ENCODE measurements around the gene SHROOM2.
A peak's percentile ranks its signal among the peaks of the same experiment; 100 is the strongest.

SHROOM2 gene

GRCh38 chrX:9867753-9868152 is 81.5 kb downstream of the SHROOM2 start:
- no peak for DNase-seq

DNA sequence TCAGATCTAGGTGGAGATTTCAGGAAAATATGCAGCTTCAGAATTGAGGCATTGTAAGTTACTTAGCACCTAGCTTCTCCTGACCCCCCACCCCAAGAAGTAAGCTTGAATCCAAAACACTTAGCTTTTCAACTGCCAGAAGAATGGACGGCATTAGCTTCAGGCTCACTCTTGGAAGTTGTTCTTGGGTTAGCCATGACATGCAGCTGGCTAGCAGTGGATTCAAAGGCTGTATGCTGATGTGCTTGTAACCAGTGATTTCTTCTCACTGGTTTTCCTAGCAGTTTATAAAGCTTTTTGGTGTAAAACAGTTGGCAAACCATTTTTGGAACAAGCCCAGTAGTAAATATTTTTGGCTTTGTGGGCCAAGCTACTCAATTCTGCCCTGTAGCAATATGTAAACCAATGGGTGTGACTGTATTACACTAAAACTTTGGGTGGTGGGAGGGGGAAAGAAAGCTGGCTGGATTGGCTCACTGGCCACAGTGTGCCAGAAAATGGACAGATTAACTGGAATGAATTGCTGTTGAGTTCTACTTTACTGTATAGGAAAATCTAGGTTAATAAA is 85.6 kb downstream of the SHROOM2 start:
- DNase-seq: no peak

DNA sequence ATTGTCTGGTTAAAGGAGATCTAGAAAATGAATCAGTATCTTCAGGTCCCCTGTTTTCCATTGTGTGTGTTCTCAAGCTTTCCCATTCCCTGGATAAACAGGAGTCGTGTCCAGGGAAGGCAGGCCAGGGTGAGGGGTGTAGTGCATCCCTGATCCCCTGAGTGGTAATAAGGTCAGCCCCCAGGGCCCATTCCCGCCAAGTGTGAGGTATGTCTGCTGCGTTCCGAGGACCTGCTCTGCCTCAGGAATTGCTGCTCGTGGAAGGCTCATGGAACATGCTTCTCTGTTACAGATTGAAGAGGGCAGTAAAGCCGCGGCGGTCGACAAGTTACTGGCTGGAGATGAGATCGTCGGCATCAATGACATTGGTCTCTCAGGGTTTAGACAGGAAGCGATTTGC is 87.1 kb downstream of the SHROOM2 start:
- no peak for DNase-seq

DNA sequence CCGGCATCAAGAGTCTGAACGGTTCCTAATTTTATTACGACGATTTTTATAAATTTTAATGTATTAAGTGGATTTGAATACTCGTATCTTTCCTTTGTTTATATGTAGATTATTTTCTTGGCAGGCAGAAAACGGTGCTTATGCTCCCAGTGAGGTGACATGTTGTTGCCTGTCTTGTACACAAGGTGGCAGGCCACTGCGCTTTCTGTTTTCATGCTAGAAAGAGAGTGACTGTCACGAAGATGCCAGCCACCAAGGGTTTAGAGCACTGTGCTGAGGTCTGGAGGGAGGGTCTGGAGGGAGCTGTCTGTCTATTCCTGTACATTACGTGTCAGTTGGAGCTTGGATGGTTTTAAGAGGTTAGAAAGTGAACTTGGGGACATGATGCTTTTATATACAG is 87.7 kb downstream of the SHROOM2 start:
- DNase-seq: no peak

DNA sequence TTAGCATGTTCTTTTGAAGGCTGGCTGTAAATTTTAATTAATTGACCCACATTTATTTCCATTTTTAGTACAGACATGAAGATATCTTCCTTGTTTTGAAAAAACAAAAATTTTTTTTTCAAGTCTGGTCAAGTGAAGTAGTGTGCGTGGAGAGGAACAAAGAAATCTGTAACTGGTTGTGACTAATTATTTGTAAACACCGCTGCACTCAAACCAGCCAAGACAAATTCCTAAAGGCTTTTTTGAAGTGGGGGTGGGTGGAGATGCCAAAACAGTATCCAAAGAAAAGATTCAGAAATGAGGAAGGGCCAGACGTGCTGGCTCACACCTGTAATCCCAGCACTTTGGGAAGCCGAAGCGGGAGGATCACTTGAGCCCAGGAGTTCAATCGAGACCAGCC is 88.3 kb downstream of the SHROOM2 start:
- no peak for DNase-seq

DNA sequence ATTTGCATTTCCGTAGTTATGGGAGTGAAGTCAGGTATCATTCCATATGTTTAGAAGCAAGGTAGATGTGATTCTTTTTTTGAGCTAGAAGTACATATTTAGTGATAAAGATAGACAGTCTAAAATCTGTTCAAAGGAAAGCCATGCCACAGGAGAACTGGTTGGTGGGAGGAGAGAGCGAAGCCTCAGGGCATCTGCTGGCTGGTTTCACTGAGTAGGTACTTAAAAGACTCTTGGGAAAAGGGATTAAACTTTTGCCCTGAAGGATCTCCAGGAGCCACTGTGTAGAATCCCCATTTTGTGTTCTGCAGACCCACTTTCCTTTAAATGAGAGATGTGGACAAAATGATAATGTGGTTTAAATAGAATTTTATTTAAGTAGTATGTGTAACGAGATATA is 89.6 kb downstream of the SHROOM2 start:
- DNase-seq: no peak

DNA sequence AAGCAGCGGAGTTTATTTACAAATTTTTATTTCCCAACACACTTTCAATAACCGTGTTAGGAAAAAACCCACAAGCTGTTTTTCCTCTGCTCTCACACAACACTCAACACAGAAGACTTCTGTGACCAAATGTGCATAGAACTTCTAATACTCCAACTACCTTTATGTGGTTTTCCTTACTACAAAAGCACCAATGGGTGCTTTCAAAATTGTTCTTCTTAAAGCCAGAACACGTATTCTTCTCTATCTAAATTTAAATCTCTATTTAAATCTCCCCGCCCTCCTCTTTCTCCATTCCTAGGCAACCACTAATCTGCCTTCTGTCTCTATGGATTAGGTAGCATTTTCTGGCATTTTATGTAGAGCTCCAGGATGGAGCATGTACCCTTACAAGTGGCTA is 90.0 kb downstream of the SHROOM2 start:
- no peak for DNase-seq

- no peak for DNase-seq
Measured at GRCh38 chrX:9878146-9878820, 92.1 kb downstream of the SHROOM2 start.

- no peak for DNase-seq
Measured at GRCh38 chrX:9880237-9880636, 94.0 kb downstream of the SHROOM2 start.

- DNase-seq: no peak
Measured at GRCh38 chrX:9880870-9881269, 94.6 kb downstream of the SHROOM2 start.

- no peak for DNase-seq
Measured at GRCh38 chrX:9882669-9883446, 96.6 kb downstream of the SHROOM2 start.

DNA sequence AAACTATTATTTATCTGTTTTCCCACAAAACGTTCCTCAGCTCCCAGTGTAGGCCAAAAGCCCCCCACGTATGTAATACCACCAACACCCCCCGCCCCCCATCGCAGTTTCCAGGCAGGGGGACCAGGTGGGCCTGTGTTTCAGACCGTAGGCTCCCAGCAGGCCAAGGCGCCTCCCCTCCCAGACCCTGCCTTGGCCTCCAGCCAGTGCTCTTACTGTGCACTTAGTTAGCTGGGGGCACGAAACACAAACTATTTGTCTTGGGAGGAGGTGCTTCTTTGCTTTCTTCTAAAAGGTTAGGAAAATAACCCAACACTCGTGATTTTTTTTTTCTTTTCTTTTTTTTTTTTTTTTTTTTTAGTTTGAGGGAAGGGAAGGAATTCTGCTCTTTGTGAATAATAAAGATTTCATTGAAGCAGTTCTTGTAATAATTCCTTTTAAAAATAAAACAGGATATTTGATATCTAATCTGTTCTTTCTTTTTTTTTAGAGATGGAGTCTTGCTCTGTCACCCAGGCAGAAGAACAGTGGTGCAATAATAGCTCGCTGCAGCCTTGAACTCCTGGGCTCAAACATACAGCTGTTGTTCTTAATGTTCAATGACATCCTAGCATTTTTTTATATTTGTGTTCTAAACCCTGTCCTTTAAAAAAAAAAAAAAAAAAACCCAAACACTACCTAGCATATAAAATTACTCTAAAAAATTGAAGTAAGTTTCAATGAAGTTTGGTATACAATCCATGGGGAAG is 98.0 kb downstream of the SHROOM2 start:
- no peak for DNase-seq

DNA sequence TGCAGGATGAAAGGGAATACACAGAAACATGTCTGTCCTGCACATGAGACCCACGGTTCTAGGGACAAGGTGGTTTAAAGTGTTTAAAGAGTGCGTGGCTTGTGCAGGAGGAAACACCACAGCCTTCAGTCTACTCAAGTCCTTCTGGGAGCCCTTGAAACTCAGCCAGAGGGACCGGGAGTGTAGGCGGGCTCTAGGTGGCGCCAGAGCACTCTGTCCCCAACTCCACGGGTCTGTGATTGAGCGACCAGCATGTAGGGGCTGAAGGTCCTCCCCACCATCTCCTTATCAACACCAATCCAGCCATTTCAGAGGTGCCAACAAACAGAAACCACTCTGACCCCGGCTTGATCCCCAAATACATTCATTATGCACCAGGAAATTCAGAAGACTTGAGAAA is 98.9 kb downstream of the SHROOM2 start:
- peak; percentile 33 for DNase-seq

DNA sequence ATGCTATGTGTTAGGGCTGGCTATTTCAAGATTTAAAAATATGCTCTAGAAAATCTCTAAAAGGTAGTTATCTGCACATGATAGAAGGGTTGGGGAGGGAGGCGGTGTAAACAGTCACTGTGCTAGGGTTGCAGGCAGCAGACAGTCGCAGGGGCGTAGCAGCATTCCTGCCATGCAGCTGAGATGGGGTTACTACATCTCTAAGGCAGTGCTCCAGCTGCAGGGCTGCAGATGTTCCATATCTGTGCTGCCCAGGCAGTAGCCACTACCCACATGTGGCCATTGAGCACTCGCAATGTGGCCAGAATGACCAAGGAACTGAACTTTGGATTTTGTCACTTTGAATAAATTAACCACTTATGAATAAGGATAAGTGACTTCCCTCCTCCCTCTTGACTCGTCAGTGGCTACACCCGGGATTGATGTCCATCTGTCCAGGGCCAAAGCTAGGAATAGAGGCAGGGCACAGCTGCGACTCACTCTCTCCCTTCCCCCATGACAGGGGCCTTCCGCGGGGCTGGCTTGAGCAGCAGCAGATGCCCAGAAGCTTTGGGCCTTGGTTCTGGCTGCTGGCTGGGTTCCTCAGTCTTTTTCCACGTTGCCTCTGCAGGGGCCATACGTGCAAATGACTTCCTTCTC is 101.5 kb downstream of the SHROOM2 start:
- DNase-seq: no peak

DNA sequence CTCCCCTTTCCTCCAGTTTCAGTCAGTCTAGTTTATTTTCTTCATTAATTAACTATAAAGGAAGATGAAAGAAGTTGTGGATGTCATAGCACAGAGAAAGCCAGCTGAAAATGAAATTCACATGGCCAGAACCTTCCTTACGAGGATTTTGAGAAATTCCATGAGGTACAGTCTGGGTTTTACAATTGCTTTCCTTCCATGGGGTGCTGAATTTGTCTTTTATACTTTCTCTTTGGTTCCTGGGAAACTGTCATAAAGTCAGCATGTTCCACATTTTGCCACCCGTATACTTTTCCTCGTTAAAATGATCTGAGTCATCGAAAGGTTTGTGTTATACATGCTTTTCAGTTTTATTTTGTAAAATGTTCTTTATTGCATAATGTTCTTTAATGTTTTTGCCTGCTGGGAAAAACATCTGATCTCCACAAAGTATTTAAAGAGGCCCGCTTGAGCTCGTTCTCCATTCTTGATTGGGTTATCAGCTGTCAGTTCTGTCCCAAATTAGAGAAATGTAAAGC is 102.8 kb downstream of the SHROOM2 start:
- DNase-seq: no peak

GRCh38 chrX:9890681-9891091 is 104.5 kb downstream of the SHROOM2 start:
- DNase-seq: no peak

- no peak for DNase-seq
Measured at GRCh38 chrX:9895225-9895912, 109.1 kb downstream of the SHROOM2 start.

DNA sequence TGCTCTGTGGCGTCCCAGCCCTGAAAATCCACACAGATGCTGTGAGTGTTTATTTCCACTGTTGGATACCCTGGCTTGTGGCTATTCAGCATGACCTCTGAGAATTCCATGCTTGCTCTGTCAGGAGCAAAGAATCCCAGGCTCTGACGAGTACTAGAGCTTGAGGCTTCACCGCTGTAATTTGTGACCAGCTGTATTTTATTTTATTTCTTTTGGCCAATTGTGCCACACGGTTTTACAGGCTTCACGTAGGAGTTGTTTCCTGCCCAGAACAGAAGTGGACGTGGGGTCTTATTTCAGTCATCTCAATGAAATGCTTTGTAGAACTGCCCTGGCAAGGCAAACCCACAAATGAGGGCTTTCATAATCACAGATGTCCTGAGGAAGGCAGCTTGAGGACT is 111.5 kb downstream of the SHROOM2 start:
- DNase-seq: no peak

GRCh38 chrX:9899640-9900111 is 113.4 kb downstream of the SHROOM2 start:
- DNase-seq: no peak

- DNase-seq: no peak
Measured at GRCh38 chrX:9902656-9903055, 116.4 kb downstream of the SHROOM2 start.

- DNase-seq: no peak
Measured at GRCh38 chrX:9903146-9903545, 116.9 kb downstream of the SHROOM2 start.

- no peak for DNase-seq
Measured at GRCh38 chrX:9905288-9905687, 119.1 kb downstream of the SHROOM2 start.
